Sigmoid colon (tissue), 7 donors: ENCODE results near the gene C19orf47. TPM values are rescaled to one million over a fixed set of nuclear protein-coding genes. Genes with fewer than 3 reads are reported as not detected.

Source experiments
- DNase-seq: peaks from one replicate; pipeline ENCODE4 v3.0.0-alpha.2; 2019
- H3K27ac ChIP-seq, 4 donors: fragments of 200-600 bp; sonication (generic); one replicate each; pipeline ENCODE4 v1.5.1; 2016 to 2019; ENCODE audit warnings: mild to moderate bottlenecking in 1 of 4
- H3K27me3 ChIP-seq, 3 donors: fragments of 200-600 bp; sonication (generic); one replicate each; pipeline ENCODE4 v1.5.1; 2019; ENCODE audit warnings: mild to moderate bottlenecking in 1 of 3
- H3K36me3 ChIP-seq, 4 donors: fragments of 200-600 bp; sonication (generic); one replicate each; pipeline ENCODE4 v1.5.1; 2016 to 2019
- H3K4me1 ChIP-seq, 4 donors: fragments of 200-600 bp; sonication (generic); one replicate each; pipeline ENCODE4 v1.5.1; 2017 to 2019
- H3K4me3 ChIP-seq, 4 donors: fragments of 200-600 bp; sonication (generic); one replicate each; pipeline ENCODE4 v1.5.1; 2017 to 2019; ENCODE audit warnings: mild to moderate bottlenecking in 2 of 4, moderate library complexity in 1 of 4
- H3K9me3 ChIP-seq, 4 donors: fragments of 200-600 bp in 3 of 4; sonication (generic) in 3 of 4; one replicate each; pipeline versions ENCODE4 v1.5.1 to v1.6.1; 2013 to 2019
- CTCF ChIP-seq, 4 experiments: fragments of 450-650 bp in 3 of 4; fragments of 200-600 bp in 1 of 4; IDR thresholded peaks; one replicate each; pipeline ENCODE4 v1.5.1; 2016 to 2019; ENCODE audit warnings: antibody characterized with exemption in 4 of 4, mild to moderate bottlenecking in 3 of 4, moderate library complexity in 2 of 4
- EP300 ChIP-seq, 4 donors: sonication (generic); formaldehyde crosslinking; IDR thresholded peaks; one replicate each; pipeline ENCODE4 v1.6.1; 2017; ENCODE audit warnings: antibody characterized with exemption in 4 of 4
- POLR2A ChIP-seq, 2 donors: fragments of 450-650 bp; IDR thresholded peaks; one replicate each; pipeline ENCODE4 v1.6.1; 2016; ENCODE audit warnings: antibody characterized with exemption in 2 of 2, mild to moderate bottlenecking in 2 of 2, moderate library complexity in 2 of 2
- POLR2AphosphoS5 ChIP-seq, 4 donors: sonication (generic); formaldehyde crosslinking; IDR thresholded peaks; one replicate each; pipeline ENCODE4 v1.6.1; 2017; ENCODE audit warnings: antibody characterized with exemption in 4 of 4
- WGBS, 2 donors: extraction: QIAGEN DNeasy Blood & Tissue Kit; methylation state at CpG; one replicate each; pipeline ENCODE4 v1.1.7; 2013; 5-methylcytosine and 5-hydroxymethylcytosine counted together
- intact Hi-C: fragments of 100-400 bp; cut with DNase I; formaldehyde crosslinking; loops from one replicate; pipeline ENCODE4 v1.15.1; 2023
- polyA plus RNA-seq, 3 donors: library from polyadenylated mRNA; stranded (reverse); fragments of 200-250 nt; gene quantifications; one replicate each; pipeline ENCODE4 v1.2.3, GENCODE V29; 2013
- total RNA-seq, 4 donors: library from RNA; depleted of rRNA; stranded (reverse); fragments of >200 nt; gene quantifications; one replicate each; pipeline ENCODE4 v1.1.0, GENCODE V29; 2016
- donor health status: healthy with polysubstance abuse.
- donor health status: Bipolar disorder and iron deficiency.
- donor health status: healthy.

The C19orf47 gene
- total and polyA plus RNA-seq, 7 donors, result 7.9 to 16.7 (median 10.5) TPM

GRCh38 chr19:40315812-40316470 is 32.3 kb downstream of the C19orf47 start:
- 89 to 92% methylated on average over 5 of the region's 5 CpGs for WGBS, 2 donors
- Histone ChIP-seq H3K4me3 (no peak overlapping the region), H3K27ac (no peak overlapping the region), H3K27me3 (no peaks in the 10 kb centered on the region), H3K36me3 (peaks cover 0 to 12% (median 5%) of the 10 kb centered on the region in 4 donors), H3K4me1 (no peaks in the 10 kb centered on the region), H3K9me3 (no peaks in the 10 kb centered on the region)
- no peak for DNase-seq
- intact Hi-C loops, result no loop called here
- TF ChIP-seq POLR2A (IDR thresholded peaks at IDR 0.05), result no peak
- TF ChIP-seq CTCF (IDR thresholded peaks at IDR 0.05), result no peak
- no peak for TF ChIP-seq EP300 (IDR thresholded peaks at IDR 0.05)
- no peak for TF ChIP-seq POLR2AphosphoS5 (IDR thresholded peaks at IDR 0.05)

DNA sequence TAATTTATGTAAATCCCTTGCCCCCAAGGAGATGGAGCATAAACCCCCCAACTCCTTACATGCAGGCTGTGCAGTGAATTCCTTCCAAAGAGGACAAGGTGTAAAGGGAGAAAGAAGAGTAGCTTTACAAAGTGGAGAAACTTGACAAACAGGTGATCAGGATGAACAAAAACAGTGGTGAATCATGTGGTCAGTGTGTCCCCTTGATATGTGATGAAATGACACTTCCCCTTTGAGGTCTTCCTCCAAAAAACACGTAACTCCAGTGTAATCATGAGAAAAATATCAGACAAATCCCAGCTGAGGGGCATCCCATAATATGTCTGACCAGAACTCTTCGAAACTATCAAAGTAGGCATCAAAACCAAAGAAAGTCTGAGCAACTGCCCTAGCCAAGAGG is 33.5 kb downstream of the C19orf47 start:
- H3K4me1 ChIP-seq, result no peaks in the 10 kb centered on the region
- peaks cover 0 to 4% (median 0%) of the 10 kb centered on the region in 4 donors for H3K36me3 ChIP-seq
- no peak overlapping the region for H3K27ac ChIP-seq
- no peaks in the 10 kb centered on the region for H3K27me3 ChIP-seq
- TF ChIP-seq POLR2AphosphoS5 (IDR thresholded peaks at IDR 0.05) (no peak), POLR2A (IDR thresholded peaks at IDR 0.05) (no peak), CTCF (IDR thresholded peaks at IDR 0.05) (no peak), EP300 (IDR thresholded peaks at IDR 0.05) (no peak)
- WGBS, 2 donors, result 85 to 90% methylated on average over 2 of the region's 2 CpGs
- no peak for DNase-seq
- no peaks in the 10 kb centered on the region for H3K9me3 ChIP-seq
- intact Hi-C loops, result no loop called here
- H3K4me3 ChIP-seq, result no peak overlapping the region

DNA sequence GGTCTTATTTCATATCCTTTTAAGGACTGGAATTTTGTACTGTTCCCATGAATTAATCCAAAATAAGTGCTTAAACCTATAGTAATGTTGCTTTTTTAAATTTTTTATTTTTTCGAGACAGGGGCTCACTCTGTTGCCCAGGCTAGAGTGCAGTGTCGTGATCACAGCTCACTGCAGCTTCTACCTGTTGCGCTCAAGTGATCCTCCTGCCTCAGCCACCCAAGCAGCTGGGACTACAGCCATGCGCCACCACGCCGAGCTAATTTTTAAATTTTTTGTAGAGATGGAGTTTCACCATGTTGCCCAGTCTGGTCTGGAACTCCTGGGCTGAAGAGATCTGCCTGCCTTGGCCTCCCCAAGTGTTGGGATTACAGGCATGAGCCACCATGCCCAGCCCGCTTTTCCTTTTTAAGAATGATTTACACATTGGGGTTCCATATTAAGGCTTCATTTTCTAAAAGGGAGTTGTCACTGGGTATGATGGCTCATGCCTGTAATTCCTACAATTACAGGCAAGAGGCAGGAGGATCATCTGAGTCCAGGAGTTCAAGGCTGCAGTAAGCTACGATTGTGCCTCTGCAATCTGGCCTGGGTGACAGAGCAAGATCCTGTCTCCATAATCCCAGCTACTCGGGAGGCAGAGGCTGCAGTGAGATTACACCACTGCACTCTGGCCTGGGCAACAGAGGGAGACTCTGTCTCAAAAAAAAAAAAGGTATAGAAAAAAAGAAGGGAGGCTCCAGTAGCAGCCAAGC is 34.8 kb downstream of the C19orf47 start:
- H3K27ac ChIP-seq, result no peak overlapping the region
- H3K9me3 ChIP-seq, result no peaks in the 10 kb centered on the region
- 93 to 96% methylated on average over 9 of the region's 9 CpGs for WGBS, 2 donors
- H3K36me3 ChIP-seq, result peaks cover 0 to 3% (median 0%) of the 10 kb centered on the region in 4 donors
- no peak for TF ChIP-seq CTCF (IDR thresholded peaks at IDR 0.05)
- TF ChIP-seq POLR2AphosphoS5 (IDR thresholded peaks at IDR 0.05), result no peak
- TF ChIP-seq EP300 (IDR thresholded peaks at IDR 0.05), result no peak
- no peak for TF ChIP-seq POLR2A (IDR thresholded peaks at IDR 0.05)
- no peak for DNase-seq
- no peak overlapping the region for H3K4me3 ChIP-seq
- no peaks in the 10 kb centered on the region for H3K27me3 ChIP-seq
- H3K4me1 ChIP-seq, result no peaks in the 10 kb centered on the region
- intact Hi-C loops, result no loop called here

DNA sequence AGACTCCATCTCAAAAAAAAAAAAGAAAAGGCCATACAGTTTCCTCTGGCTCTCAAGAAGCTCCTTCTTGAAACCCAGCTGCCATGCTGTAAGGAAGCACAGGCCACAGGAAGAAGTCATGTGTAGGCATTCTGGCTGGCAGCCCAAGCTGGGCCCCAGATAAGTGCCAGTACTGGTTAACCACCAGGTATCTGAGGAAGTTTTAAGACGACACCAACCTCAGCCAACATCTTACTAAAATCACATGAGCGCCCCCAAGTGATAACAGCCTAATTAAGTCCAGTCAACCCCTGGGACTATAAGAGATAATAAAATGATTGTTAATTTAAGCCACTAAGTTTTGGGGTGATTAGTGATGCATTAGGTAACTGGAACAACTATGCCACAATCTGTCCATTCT is 35.7 kb downstream of the C19orf47 start:
- WGBS, 2 donors, result 43 to 69% methylated on average over 2 of the region's 2 CpGs
- DNase-seq, result no peak
- TF ChIP-seq EP300 (IDR thresholded peaks at IDR 0.05) (no peak), POLR2A (IDR thresholded peaks at IDR 0.05) (no peak), CTCF (IDR thresholded peaks at IDR 0.05) (no peak), POLR2AphosphoS5 (IDR thresholded peaks at IDR 0.05) (no peak)
- intact Hi-C loops, result no loop called here
- Histone ChIP-seq H3K27ac (no peak overlapping the region), H3K27me3 (no peaks in the 10 kb centered on the region), H3K36me3 (no peaks in the 10 kb centered on the region), H3K4me1 (no peaks in the 10 kb centered on the region), H3K9me3 (no peaks in the 10 kb centered on the region), H3K4me3 (no peak overlapping the region)
